AG04450 (cell line): Measurements from ENCODE around the gene ADCY3. TPM values are rescaled to one million over a fixed set of nuclear protein-coding genes. Genes with fewer than 3 reads are reported as not detected.

Experiments used
- CTCF ChIA-PET: fragments of 300-600, 350-600 bp; formaldehyde crosslinking; extraction: SDS; loops from one replicate; lab custom pipeline; 2022; ENCODE audit warnings: antibody characterized with exemption, inconsistent platforms; lab: Charles Lee
- POLR2A ChIA-PET: fragments of 350-600 bp; formaldehyde crosslinking; extraction: SDS; loops from one replicate; lab custom pipeline; 2021; ENCODE audit warnings: antibody characterized with exemption, inconsistent platforms; lab: Yijun Ruan, JAX
- DNase-seq: peaks from one replicate; pipeline ENCODE4 v3.0.0-alpha.2; 2011; ENCODE audit warnings: low read depth, low spot score
- H3K27ac ChIP-seq: one replicate; pipeline ENCODE4 v1.5.1; 2012; ENCODE audit warnings: low read depth, low read length, control low read depth
- H3K27me3 ChIP-seq: one replicate; pipeline ENCODE4 v1.6.0; 2012; ENCODE audit warnings: low read length; ENCODE audit not compliant: control insufficient read depth, insufficient read depth
- H3K4me3 ChIP-seq: 2 replicates; pipeline ENCODE4 v1.5.1; 2011; ENCODE audit warnings: mild to moderate bottlenecking, low read depth, low read length, control low read depth
- H3K9me3 ChIP-seq: 2 replicates; pipeline ENCODE4 v1.5.1; 2012; ENCODE audit warnings: low read length; ENCODE audit not compliant: control insufficient read depth, insufficient read depth
- CTCF ChIP-seq: IDR thresholded peaks from 2 replicates; pipeline ENCODE4 v1.5.1; 2011; ENCODE audit warnings: low read depth, low read length, control low read depth, inconsistent platforms
- polyA plus RNA-seq: library from polyadenylated mRNA; depleted of rRNA; stranded (reverse); fragments of >200 nt; gene quantifications from 2 replicates; pipeline ENCODE4 v1.2.3, GENCODE V29; 2011

Gene ADCY3
- polyA plus RNA-seq, 1 experiment, result 29.6 TPM

- H3K9me3 ChIP-seq, result peaks cover 13% of the 10 kb centered on the region
- no peak for TF ChIP-seq CTCF
- no peaks in the 10 kb centered on the region for H3K27me3 ChIP-seq
- no peak overlapping the region for H3K27ac ChIP-seq
- ChIA-PET POLR2A (no interaction called here), CTCF (no interaction called here)
- H3K4me3 ChIP-seq, result no peak overlapping the region
- no peak for DNase-seq
These were observed 69.1 kb downstream of the ADCY3 start for GRCh38 chr2:24850944-24851343.

GRCh38 chr2:24845691-24846090 is 74.3 kb downstream of the ADCY3 start:
- POLR2A ChIA-PET, result no interaction called here
- peaks cover 13% of the 10 kb centered on the region for H3K9me3 ChIP-seq
- no peak overlapping the region for H3K27ac ChIP-seq
- no peak overlapping the region for H3K4me3 ChIP-seq
- no peaks in the 10 kb centered on the region for H3K27me3 ChIP-seq
- CTCF ChIA-PET, result no interaction called here
- no peak for DNase-seq
- TF ChIP-seq CTCF, result no peak

- DNase-seq, result no peak
- Histone ChIP-seq H3K27ac (no peak overlapping the region), H3K9me3 (peaks cover 13% of the 10 kb centered on the region), H3K4me3 (no peak overlapping the region), H3K27me3 (no peaks in the 10 kb centered on the region)
- POLR2A ChIA-PET, result no interaction called here
- CTCF ChIA-PET, result no interaction called here
- TF ChIP-seq CTCF, result no peak
These were observed 75.9 kb downstream of the ADCY3 start for GRCh38 chr2:24844023-24844685.

- H3K27ac ChIP-seq, result no peak overlapping the region
- H3K9me3 ChIP-seq, result peaks cover 6% of the 10 kb centered on the region
- CTCF ChIA-PET, result no interaction called here
- no peak overlapping the region for H3K4me3 ChIP-seq
- no peaks in the 10 kb centered on the region for H3K27me3 ChIP-seq
- TF ChIP-seq CTCF, result no peak
- DNase-seq, result no peak
- POLR2A ChIA-PET, result no interaction called here
These were observed 76.6 kb downstream of the ADCY3 start for GRCh38 chr2:24843330-24843860.
